HCT116 (cell line): ENCODE measurements around the gene TLR7. TPM values are rescaled to one million over a fixed set of nuclear protein-coding genes. Genes with fewer than 3 reads are reported as not detected.

ENCODE experiments used
- ATAC-seq: fragments of 200-7000 bp; cut with Tn5 transposase; 2 replicates; pipeline ENCODE4 v1.9.1; 2020; ENCODE audit warnings: mild to moderate bottlenecking, moderate library complexity
- BruUV-seq: library from RNA; stranded (reverse); fragments of 400-500 nt; replicated peaks from 2 replicates; lab custom pipeline; 2021; lab: Mats Ljungman, UMichigan
- CTCF ChIA-PET: fragments of 300-600 bp; sonication (Branson Sonifier 250); formaldehyde crosslinking; loops from one replicate; lab custom pipeline; 2021; ENCODE audit warnings: antibody characterized with exemption; lab: Charles Lee
- POLR2A ChIA-PET: fragments of 300-600, 350-600 bp; sonication (Branson Sonifier 250); formaldehyde crosslinking; loops from one replicate; lab custom pipeline; 2021; ENCODE audit warnings: antibody characterized with exemption; lab: Charles Lee
- RAD21 ChIA-PET, 2 experiments: fragments of 300-600 bp; sonication (Branson Sonifier 250); formaldehyde crosslinking; loops; one replicate each; lab custom pipeline; 2023; ENCODE audit warnings: low total read pairs in 2 of 2; ENCODE audit not compliant: uncharacterized antibody in 2 of 2, unreplicated experiment in 2 of 2, low non-redundant PET in 1 of 2; lab: Charles Lee
- DNase-seq: peaks from one replicate; pipeline ENCODE4 v3.0.0-alpha.2; 2010; ENCODE audit warnings: low read depth, low spot score
- H2AFZ ChIP-seq: fragments of 200-600 bp; shearing (Covaris generic), sonication (generic); 2 replicates; pipeline ENCODE4 v1.6.1; 2017; ENCODE audit warnings: low read depth, mixed run types, mixed read lengths, antibody characterized with exemption, low read length; ENCODE audit not compliant: poor library complexity, severe bottlenecking
- H3K27ac ChIP-seq: 2 replicates; pipeline ENCODE4 v1.5.1; 2012; ENCODE audit warnings: low read depth, low read length
- H3K27me3 ChIP-seq: fragments of 200-600 bp; sonication (generic); 2 replicates; pipeline ENCODE4 v1.6.1; 2016; ENCODE audit warnings: mixed run types, low read length, mixed read lengths; ENCODE audit not compliant: insufficient read depth
- H3K36me3 ChIP-seq, 2 experiments: fragments of 200-500 bp in 1 of 2; fragments of 200-600 bp in 1 of 2; sonication (Bioruptor generic) in 1 of 2; sonication (generic) in 1 of 2; 2 replicates each; pipeline versions ENCODE4 v1.5.1 to v1.6.1; 2014 to 2016; ENCODE audit warnings: low read length in 2 of 2, inconsistent platforms in 1 of 2, mixed read lengths in 1 of 2, mixed run types in 1 of 2; ENCODE audit not compliant: insufficient read depth in 2 of 2, control insufficient read depth in 1 of 2
- H3K4me1 ChIP-seq, 2 experiments: fragments of 200-600 bp in 1 of 2; sonication (generic) in 1 of 2; 2 replicates each; pipeline versions ENCODE4 v1.5.1 to v1.6.1; 2012 to 2017; ENCODE audit warnings: low read length in 2 of 2, inconsistent platforms in 1 of 2, mild to moderate bottlenecking in 1 of 2, mixed read lengths in 1 of 2, mixed run types in 1 of 2, moderate library complexity in 1 of 2; ENCODE audit not compliant: insufficient read depth in 2 of 2, control insufficient read depth in 1 of 2
- H3K4me2 ChIP-seq: fragments of 200-600 bp; sonication (generic); 2 replicates; pipeline ENCODE4 v1.6.1; 2017; ENCODE audit warnings: mixed run types, low read length, mixed read lengths
- H3K4me3 ChIP-seq, 2 experiments: fragments of 200-600 bp in 1 of 2; sonication (generic) in 1 of 2; replicated peaks in 1 of 2; 2 replicates each; pipeline ENCODE4 v1.5.1; 2011 to 2016; ENCODE audit warnings: low read length in 2 of 2, control low read depth in 1 of 2, low read depth in 1 of 2, mild to moderate bottlenecking in 1 of 2, mixed read lengths in 1 of 2, mixed run types in 1 of 2
- H3K79me2 ChIP-seq: fragments of 200-600 bp; sonication (generic); 2 replicates; pipeline ENCODE4 v1.6.1; 2017; ENCODE audit warnings: mild to moderate bottlenecking, mixed run types, low read length, moderate library complexity, mixed read lengths; ENCODE audit not compliant: insufficient read depth
- H3K9ac ChIP-seq: fragments of 200-600 bp; sonication (generic); 2 replicates; pipeline ENCODE4 v1.6.1; 2016; ENCODE audit warnings: low read length, mixed read lengths
- H3K9me2 ChIP-seq: fragments of 200-600 bp; sonication (generic), shearing (Covaris generic); 2 replicates; pipeline ENCODE4 v1.6.1; 2017; ENCODE audit warnings: mixed run types, mild to moderate bottlenecking, moderate library complexity; ENCODE audit not compliant: insufficient read depth
- H3K9me3 ChIP-seq, 2 experiments: fragments of 200-500 bp in 1 of 2; fragments of 200-600 bp in 1 of 2; sonication (Bioruptor generic) in 1 of 2; sonication (generic) in 1 of 2; 2 replicates each; pipeline ENCODE4 v1.6.1; 2014 to 2017; ENCODE audit warnings: low read length in 2 of 2, mixed read lengths in 2 of 2, inconsistent platforms in 1 of 2, low read depth in 1 of 2, mild to moderate bottlenecking in 1 of 2, mixed run types in 1 of 2, moderate library complexity in 1 of 2; ENCODE audit not compliant: control insufficient read depth in 1 of 2, insufficient read depth in 1 of 2
- H4K20me1 ChIP-seq: fragments of 200-600 bp; sonication (generic), shearing (Covaris generic); 2 replicates; pipeline ENCODE4 v1.6.1; 2017; ENCODE audit warnings: mixed run types, mild to moderate bottlenecking, moderate library complexity; ENCODE audit not compliant: insufficient read depth
- TCF7L2 ChIP-seq: IDR thresholded peaks from 2 replicates; pipeline ENCODE4 v1.7.0; 2011; ENCODE audit warnings: borderline replicate concordance, inconsistent platforms; ENCODE audit not compliant: insufficient read depth, insufficient read length; ENCODE audit errors: extremely low read depth
- intact Hi-C: fragments of 100-400 bp; cut with micrococcal nuclease; formaldehyde crosslinking; loops from 2 replicates; pipeline ENCODE4 v1.10.0; 2022
- total RNA-seq: library from RNA; stranded (reverse); gene quantifications from one replicate; pipeline ENCODE4 v1.2.1, GENCODE V29; 2021; ENCODE audit not compliant: unreplicated experiment
- TF ChIP-seq, protein P1 (sequence below): IDR thresholded peaks from 2 replicates; pipeline ENCODE4 v1.6.1; 2011; ENCODE audit warnings: mild to moderate bottlenecking, low read length, moderate library complexity; ENCODE audit not compliant: insufficient replicate concordance; ENCODE audit errors: extremely low read depth
- TF ChIP-seq, protein P2 (sequence below), 3 experiments: fragments of 200-600 bp in 1 of 3; sonication (generic) in 1 of 3; IDR thresholded peaks in 2 of 3; conservative IDR thresholded peaks in 1 of 3; 2 replicates each; pipeline ENCODE4 v1.5.1; 2012 to 2017; ENCODE audit warnings: low read depth in 2 of 3, low read length in 2 of 3, antibody characterized with exemption in 1 of 3, borderline replicate concordance in 1 of 3, control low read depth in 1 of 3, mild to moderate bottlenecking in 1 of 3, mixed read lengths in 1 of 3, mixed run types in 1 of 3, moderate library complexity in 1 of 3; ENCODE audit not compliant: insufficient read depth in 1 of 3

TLR7 gene
- total RNA-seq, 1 experiment from 2014 or later = not detected

DNA sequence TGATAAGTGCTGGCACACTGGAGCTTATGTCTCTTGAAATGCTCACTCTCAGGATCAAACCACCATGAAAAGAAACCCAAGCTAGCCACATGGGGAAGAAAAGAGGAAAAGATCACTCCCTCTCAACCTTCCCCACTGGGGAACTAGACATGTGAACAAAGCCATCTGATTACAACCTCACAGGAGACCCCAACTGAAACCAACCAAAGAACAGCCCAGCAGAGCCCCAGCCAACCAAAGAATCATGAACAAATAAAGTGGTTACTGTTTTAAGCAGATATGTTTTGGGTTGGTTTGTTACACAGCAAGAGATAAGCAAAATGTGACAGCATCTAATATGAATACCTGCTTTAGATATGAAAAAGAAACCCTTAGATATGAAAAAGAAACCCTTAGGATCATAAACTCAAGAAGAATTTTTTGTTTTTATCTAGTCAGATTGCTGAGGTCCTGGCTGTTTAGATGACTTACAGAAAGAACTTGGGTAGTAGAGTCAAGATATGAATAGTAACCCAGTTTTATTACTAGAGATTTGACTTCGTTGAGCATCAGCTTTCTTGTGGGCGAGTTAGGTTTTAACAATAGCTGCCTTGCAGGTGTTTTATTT, 23.7 kb upstream of the TLR7 start (continued):
- no peak for TF ChIP-seq TCF7L2

DNA sequence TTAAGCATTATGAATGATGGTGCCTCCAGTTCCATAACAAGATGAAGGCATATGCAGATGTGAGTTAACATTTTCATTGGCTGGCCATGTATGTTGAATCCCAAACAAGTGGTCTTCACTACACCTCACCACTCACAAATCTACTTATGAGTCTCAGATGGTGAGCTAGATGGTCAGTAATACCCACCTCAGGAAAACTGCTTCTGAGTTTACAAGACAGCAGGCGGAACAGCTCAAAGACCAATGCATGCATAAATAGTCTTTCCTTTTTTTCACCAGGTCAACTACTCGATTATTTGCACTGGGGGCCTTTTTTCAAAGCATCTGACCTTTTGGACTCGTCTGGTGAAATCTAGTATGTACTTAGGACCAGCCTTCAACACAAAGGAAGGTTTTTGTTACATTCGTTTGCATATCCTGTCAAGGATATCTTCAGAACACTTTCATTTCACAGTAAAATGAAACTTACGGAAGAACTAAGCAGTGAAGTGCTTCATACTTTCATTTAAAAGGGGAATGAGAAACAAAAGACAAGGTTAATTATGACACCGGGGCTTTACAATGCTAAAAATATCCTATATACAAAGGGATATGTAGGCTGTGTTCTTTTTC, 23.1 kb upstream of the TLR7 start:
- Histone ChIP-seq H4K20me1 (no peaks in the 10 kb centered on the region), H3K9me2 (no peaks in the 10 kb centered on the region), H2AFZ (no peak overlapping the region), H3K27me3 (no peaks in the 10 kb centered on the region), H3K36me3 (no peaks in the 10 kb centered on the region), H3K4me2 (no peak overlapping the region), H3K4me3 (no peak overlapping the region), H3K4me1 (no peaks in the 10 kb centered on the region), H3K9me3 (no peaks in the 10 kb centered on the region), H3K9ac (no peak overlapping the region), H3K27ac (no peak overlapping the region), H3K79me2 (no peaks in the 10 kb centered on the region)
- no TSS peak for BruUV-seq
- intact Hi-C loops = no loop called here
- DNase-seq (no peak), ATAC-seq (no peak)
- TF ChIP-seq, protein P1, sequence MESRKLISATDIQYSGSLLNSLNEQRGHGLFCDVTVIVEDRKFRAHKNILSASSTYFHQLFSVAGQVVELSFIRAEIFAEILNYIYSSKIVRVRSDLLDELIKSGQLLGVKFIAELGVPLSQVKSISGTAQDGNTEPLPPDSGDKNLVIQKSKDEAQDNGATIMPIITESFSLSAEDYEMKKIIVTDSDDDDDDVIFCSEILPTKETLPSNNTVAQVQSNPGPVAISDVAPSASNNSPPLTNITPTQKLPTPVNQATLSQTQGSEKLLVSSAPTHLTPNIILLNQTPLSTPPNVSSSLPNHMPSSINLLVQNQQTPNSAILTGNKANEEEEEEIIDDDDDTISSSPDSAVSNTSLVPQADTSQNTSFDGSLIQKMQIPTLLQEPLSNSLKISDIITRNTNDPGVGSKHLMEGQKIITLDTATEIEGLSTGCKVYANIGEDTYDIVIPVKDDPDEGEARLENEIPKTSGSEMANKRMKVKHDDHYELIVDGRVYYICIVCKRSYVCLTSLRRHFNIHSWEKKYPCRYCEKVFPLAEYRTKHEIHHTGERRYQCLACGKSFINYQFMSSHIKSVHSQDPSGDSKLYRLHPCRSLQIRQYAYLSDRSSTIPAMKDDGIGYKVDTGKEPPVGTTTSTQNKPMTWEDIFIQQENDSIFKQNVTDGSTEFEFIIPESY = no peak
- TF ChIP-seq, protein P2, sequence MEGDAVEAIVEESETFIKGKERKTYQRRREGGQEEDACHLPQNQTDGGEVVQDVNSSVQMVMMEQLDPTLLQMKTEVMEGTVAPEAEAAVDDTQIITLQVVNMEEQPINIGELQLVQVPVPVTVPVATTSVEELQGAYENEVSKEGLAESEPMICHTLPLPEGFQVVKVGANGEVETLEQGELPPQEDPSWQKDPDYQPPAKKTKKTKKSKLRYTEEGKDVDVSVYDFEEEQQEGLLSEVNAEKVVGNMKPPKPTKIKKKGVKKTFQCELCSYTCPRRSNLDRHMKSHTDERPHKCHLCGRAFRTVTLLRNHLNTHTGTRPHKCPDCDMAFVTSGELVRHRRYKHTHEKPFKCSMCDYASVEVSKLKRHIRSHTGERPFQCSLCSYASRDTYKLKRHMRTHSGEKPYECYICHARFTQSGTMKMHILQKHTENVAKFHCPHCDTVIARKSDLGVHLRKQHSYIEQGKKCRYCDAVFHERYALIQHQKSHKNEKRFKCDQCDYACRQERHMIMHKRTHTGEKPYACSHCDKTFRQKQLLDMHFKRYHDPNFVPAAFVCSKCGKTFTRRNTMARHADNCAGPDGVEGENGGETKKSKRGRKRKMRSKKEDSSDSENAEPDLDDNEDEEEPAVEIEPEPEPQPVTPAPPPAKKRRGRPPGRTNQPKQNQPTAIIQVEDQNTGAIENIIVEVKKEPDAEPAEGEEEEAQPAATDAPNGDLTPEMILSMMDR (IDR thresholded peaks at IDR 0.05 in 2 of 3, conservative IDR thresholded peaks at IDR 0.05 in 1 of 3; ENCODE audit: borderline replicate concordance in 1 of 3, insufficient read depth in 1 of 3, low read depth in 2 of 3, low read length in 2 of 3) = no peak
- ChIA-PET RAD21 (no interaction called here), CTCF (no interaction called here), POLR2A (no interaction called here)
